Right lobe of liver (tissue), 6 donors: ENCODE results near the gene SENP6. TPM values are rescaled to one million over a fixed set of nuclear protein-coding genes. Genes with fewer than 3 reads are reported as not detected.
"Not testable (repeated sequence)": the region's sequence is repeated elsewhere in the genome, so short reads cannot be mapped to it uniquely, and the experiment has no call there.

Experiments used
- ATAC-seq, 4 donors: fragments of 200-7000 bp; cut with Tn5 transposase; one replicate each; pipeline ENCODE4 v1.9.1; 2020; ENCODE audit warnings: mild to moderate bottlenecking in 4 of 4, moderate library complexity in 4 of 4
- DNase-seq, 3 donors: peaks; one replicate each; pipeline ENCODE4 v3.0.0-alpha.2; 2020
- H3K27ac ChIP-seq, 3 donors: fragments of 200-600 bp; one replicate each; pipeline ENCODE4 v1.8.0; 2022
- H3K27me3 ChIP-seq, 2 donors: fragments of 200-600 bp; one replicate each; pipeline ENCODE4 v1.8.0; 2022
- H3K36me3 ChIP-seq, 4 donors: fragments of 200-600 bp; sonication (generic) in 1 of 4; one replicate each; pipeline versions ENCODE4 v1.5.1 to v1.8.0; 2017 to 2022; ENCODE audit warnings: control low read depth in 1 of 4
- H3K4me1 ChIP-seq, 4 donors: fragments of 200-600 bp; sonication (generic) in 1 of 4; one replicate each; pipeline versions ENCODE4 v1.5.1 to v1.8.0; 2017 to 2022; ENCODE audit warnings: control low read depth in 1 of 4
- H3K4me3 ChIP-seq, 3 donors: fragments of 200-600 bp; one replicate each; pipeline ENCODE4 v1.8.0; 2022
- H3K9me3 ChIP-seq, 4 donors: fragments of 200-600 bp; sonication (generic) in 1 of 4; one replicate each; pipeline versions ENCODE4 v1.5.1 to v1.8.0; 2017 to 2022; ENCODE audit warnings: control low read depth in 1 of 4
- POLR2A ChIP-seq: fragments of 450-650 bp; IDR thresholded peaks from one replicate; pipeline ENCODE4 v1.6.1; 2017; ENCODE audit warnings: antibody characterized with exemption, mild to moderate bottlenecking
- WGBS: methylation state at CpG from one replicate; pipeline ENCODE4 v1.1.6; 2018; ENCODE audit warnings: low coverage, low lambda C conversion rate; ENCODE audit not compliant: insufficient coverage; ENCODE audit errors: missing lambda C conversion rate; 5-methylcytosine and 5-hydroxymethylcytosine counted together
- intact Hi-C, 2 donors: fragments of 100-400 bp; cut with DNase I; formaldehyde crosslinking; loops; one replicate each; pipeline versions ENCODE4 v1.11.2 to v1.14.1; 2022
- total RNA-seq, 6 experiments: library from RNA; depleted of rRNA in 2 of 6; stranded (reverse); fragments of >200 nt in 2 of 6; fragmentation: NEBNext Ultra II Directional in 3 of 6; extraction: Animal tissue kit (Norgen Biotek cat#: 25700) in 3 of 6; gene quantifications; one replicate each; pipeline versions ENCODE4 v1.1.0 to v1.2.4, GENCODE V29; 2016 to 2023
- TF ChIP-seq, protein P1 (sequence below), 4 donors: fragments of 200-600 bp in 3 of 4; fragments of 450-650 bp in 1 of 4; IDR thresholded peaks; one replicate each; pipeline versions ENCODE4 v1.5.1 to v1.8.0; 2016 to 2022; ENCODE audit warnings: antibody characterized with exemption in 4 of 4, mild to moderate bottlenecking in 2 of 4
- donor health status: DM: no; HTN: yes; CAD: no.
- donor health status: DM: no; HTN: no; CAD: no.
- donor health status: DM: no; HTN: no; CAD: no.
- donor health status: DM: no; HTN: yes; CAD: no.
- donor health status: DM: no; HTN: yes; CAD: no.

Gene SENP6
- total RNA-seq, 6 experiments from 2014 or later = 21.8 to 43.4 (median 31.6) TPM

DNA sequence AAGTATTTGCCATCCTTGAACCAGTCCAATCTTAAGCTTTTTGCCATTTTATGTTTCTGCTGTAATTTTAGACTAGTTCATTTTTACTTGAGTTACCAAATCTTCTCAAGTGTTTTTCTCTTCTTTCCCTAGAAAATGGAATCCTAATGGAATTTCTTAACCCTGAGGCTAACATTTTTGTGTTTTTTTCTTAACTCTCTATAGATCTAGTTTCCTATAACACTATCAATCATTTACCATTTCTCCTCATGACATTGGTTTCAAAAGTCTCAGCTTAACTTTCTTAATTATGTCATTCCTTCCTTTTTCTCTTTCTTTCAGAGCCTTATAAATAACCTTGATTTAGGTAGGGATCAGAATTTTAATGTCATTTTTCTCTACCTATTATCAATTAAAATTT, 54.8 kb downstream of the SENP6 start:
- Histone ChIP-seq H3K27me3 (no peaks in the 10 kb centered on the region), H3K4me3 (no peak overlapping the region), H3K4me1 (no peaks in the 10 kb centered on the region), H3K27ac (no peak overlapping the region), H3K36me3 (peaks cover 0 to 28% (median 12%) of the 10 kb centered on the region in 4 donors), H3K9me3 (no peaks in the 10 kb centered on the region)
- intact Hi-C loops = no loop called here
- ATAC-seq = no peak
- no peak for TF ChIP-seq POLR2A
- TF ChIP-seq, protein P1, sequence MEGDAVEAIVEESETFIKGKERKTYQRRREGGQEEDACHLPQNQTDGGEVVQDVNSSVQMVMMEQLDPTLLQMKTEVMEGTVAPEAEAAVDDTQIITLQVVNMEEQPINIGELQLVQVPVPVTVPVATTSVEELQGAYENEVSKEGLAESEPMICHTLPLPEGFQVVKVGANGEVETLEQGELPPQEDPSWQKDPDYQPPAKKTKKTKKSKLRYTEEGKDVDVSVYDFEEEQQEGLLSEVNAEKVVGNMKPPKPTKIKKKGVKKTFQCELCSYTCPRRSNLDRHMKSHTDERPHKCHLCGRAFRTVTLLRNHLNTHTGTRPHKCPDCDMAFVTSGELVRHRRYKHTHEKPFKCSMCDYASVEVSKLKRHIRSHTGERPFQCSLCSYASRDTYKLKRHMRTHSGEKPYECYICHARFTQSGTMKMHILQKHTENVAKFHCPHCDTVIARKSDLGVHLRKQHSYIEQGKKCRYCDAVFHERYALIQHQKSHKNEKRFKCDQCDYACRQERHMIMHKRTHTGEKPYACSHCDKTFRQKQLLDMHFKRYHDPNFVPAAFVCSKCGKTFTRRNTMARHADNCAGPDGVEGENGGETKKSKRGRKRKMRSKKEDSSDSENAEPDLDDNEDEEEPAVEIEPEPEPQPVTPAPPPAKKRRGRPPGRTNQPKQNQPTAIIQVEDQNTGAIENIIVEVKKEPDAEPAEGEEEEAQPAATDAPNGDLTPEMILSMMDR (IDR thresholded peaks at IDR 0.05) = no peak
- no peak for DNase-seq

DNA sequence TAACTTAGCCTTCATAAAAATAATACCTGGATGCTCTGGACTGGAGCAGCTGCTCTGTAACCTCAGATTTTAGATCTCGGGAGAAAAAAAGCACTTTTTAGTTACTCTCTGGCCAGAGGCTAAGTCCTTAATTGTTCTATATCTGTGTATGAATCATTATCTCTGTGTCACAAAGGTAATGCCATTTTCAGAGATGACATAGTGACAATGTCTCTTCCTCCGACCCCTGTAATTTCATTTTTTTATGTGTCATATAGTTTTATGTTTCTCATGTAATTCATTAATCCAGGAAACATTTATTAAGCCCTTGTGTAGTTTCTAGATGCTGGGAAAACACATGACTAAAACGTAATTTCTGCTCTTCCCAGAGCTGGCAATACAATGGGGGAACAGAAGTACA, 55.6 kb downstream of the SENP6 start:
- H3K4me1 ChIP-seq = no peaks in the 10 kb centered on the region
- TF ChIP-seq POLR2A = no peak
- TF ChIP-seq, protein P1 (IDR thresholded peaks at IDR 0.05) = no peak
- H3K27ac ChIP-seq = no peak overlapping the region
- no peak overlapping the region for H3K4me3 ChIP-seq
- H3K9me3 ChIP-seq = no peaks in the 10 kb centered on the region
- DNase-seq (no peak), ATAC-seq (no peak)
- intact Hi-C loops = no loop called here
- WGBS = 55% methylated on average over 3 of the region's 3 CpGs
- H3K27me3 ChIP-seq = no peaks in the 10 kb centered on the region
- H3K36me3 ChIP-seq = peaks cover 0 to 32% (median 9%) of the 10 kb centered on the region in 4 donors

DNA sequence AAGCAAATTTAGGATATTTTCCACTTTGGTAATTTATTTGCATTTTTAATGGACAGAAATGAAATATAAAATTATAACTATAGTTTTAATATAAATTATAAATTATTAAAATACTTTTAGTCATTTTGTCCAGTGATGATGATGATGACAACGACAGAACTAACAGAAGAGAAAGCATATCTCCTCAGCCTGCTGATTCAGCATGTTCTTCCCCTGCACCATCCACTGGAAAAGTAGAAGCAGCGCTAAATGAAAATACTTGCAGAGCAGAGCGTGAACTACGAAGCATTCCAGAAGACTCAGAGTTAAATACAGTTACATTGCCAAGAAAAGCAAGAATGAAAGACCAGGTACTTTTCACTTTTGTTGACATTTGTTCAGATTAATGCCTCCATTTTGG, 64.9 kb downstream of the SENP6 start:
- DNase-seq (no peak), ATAC-seq (no peak)
- Histone ChIP-seq H3K4me1 (no peaks in the 10 kb centered on the region), H3K27me3 (no peaks in the 10 kb centered on the region), H3K4me3 (no peak overlapping the region), H3K9me3 (no peaks in the 10 kb centered on the region), H3K27ac (no peak overlapping the region), H3K36me3 (peaks cover 0 to 46% (median 11%) of the 10 kb centered on the region in 4 donors)
- WGBS = 98% methylated on average over 4 of the region's 4 CpGs
- TF ChIP-seq, protein P1 (IDR thresholded peaks at IDR 0.05) = no peak
- TF ChIP-seq POLR2A = no peak
- intact Hi-C loops = no loop called here

DNA sequence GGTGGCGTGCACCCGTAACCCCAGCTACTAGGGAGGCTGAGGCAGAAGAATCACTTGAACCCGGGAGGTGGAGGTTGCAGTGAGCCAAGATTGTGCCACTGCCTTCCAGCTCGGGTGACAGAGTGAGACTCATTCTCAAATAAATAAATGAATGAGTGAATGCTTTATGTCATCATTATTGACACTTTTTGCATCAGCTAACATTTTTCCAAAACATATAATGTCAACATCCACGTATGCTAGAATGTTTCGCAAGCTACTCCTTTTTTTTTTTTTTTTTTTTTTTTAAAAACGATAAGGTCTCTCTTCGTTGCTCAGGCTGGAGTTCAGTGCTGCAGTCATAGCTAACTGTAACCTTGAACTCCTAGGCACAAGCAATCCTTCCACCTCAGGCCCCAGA, 72.2 kb downstream of the SENP6 start:
- 56% methylated on average over 8 of the region's 8 CpGs for WGBS
- intact Hi-C loops = no loop called here
- Histone ChIP-seq H3K27ac (no peak overlapping the region), H3K36me3 (peaks cover 0 to 40% (median 13%) of the 10 kb centered on the region in 4 donors), H3K27me3 (no peaks in the 10 kb centered on the region), H3K4me1 (no peaks in the 10 kb centered on the region), H3K4me3 (no peak overlapping the region), H3K9me3 (no peaks in the 10 kb centered on the region)
- peak in 2 of 4 donors; percentile 37 to 48 for ATAC-seq
- DNase-seq = no peak
- TF ChIP-seq, protein P1 (IDR thresholded peaks at IDR 0.05) = no peak
- no peak for TF ChIP-seq POLR2A

DNA sequence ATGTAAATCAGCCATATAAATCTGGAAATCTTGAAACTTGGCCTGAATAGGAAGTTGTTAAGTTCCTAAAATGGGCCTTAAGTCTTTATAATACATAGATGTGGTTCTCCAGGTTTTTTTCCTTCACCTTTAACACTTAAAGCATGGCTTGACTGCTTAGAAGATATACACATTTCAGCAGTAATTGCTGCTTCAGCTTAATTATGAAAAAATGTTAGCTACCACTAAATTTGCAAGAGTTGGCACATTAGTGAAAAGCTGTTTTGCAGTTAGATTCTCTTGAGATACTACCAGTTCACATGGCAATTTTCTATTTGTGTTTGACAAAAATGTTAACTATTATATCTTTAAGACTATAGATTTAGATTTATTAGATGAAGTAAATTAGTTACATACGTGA, 74.7 kb downstream of the SENP6 start:
- ATAC-seq (no peak), DNase-seq (no peak)
- no peaks in the 10 kb centered on the region for H3K9me3 ChIP-seq
- H3K4me3 ChIP-seq = no peak overlapping the region
- 93% methylated on average over 1 of the region's 1 CpG for WGBS
- no peak for TF ChIP-seq POLR2A
- TF ChIP-seq, protein P1 (IDR thresholded peaks at IDR 0.05) = no peak
- peaks cover 0 to 47% (median 10%) of the 10 kb centered on the region in 4 donors for H3K36me3 ChIP-seq
- no peaks in the 10 kb centered on the region for H3K27me3 ChIP-seq
- no peaks in the 10 kb centered on the region for H3K4me1 ChIP-seq
- intact Hi-C loops = no loop called here
- no peak overlapping the region for H3K27ac ChIP-seq

DNA sequence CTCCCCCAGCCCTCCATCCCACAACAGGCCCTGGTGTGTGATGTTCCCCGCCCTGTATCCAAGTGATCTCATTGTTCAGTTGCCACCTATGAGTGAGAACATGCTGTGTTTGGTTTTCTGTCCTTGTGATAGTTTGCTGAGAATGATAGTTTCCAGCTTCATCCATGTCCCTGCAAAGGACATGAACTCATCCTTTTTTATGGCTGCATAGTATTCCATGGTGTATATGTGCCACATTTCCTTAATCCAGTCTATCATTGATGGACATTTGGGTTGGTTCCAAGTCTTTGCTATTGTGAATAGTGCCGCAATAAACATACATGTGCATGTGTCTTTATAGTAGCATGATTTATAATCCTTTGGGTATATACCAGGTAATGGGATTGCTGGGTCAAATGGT, 80.9 kb downstream of the SENP6 start:
- DNase-seq, H3K4me3 ChIP-seq, intact Hi-C loops, H3K9me3 ChIP-seq, H3K4me1 ChIP-seq, ATAC-seq, H3K27me3 ChIP-seq, H3K27ac ChIP-seq: not testable (repeated sequence)
- WGBS = 90% methylated on average over 1 of the region's 2 CpGs
- peaks cover 0 to 42% (median 11%) of the 10 kb centered on the region in 4 donors for H3K36me3 ChIP-seq

DNA sequence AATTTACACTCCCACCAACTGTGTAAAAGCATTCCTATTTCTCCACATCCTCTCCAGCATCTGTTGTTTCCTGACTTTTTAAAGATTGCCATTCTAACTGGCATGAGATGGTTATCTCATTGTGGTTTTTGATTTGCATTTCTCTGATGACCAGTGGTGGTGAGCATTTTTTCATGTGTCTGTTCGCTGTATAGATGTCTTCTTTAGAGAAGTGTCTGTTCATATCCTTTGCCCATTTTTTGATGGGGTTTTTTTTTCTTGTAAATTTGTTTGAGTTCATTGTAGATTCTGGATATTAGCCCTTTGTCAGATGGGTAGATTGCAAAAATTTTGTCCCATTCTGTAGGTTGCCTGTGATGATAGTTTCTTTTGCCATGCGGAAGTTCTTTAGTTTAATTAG, 81.3 kb downstream of the SENP6 start:
- peaks cover 0 to 39% (median 9%) of the 10 kb centered on the region in 4 donors for H3K36me3 ChIP-seq
- H3K27ac ChIP-seq, H3K4me3 ChIP-seq, ATAC-seq, DNase-seq, H3K4me1 ChIP-seq, intact Hi-C loops, H3K9me3 ChIP-seq, H3K27me3 ChIP-seq: not testable (repeated sequence)
- WGBS = 95% methylated on average over 2 of the region's 2 CpGs
